B cell (primary cell): Measurements from ENCODE around the gene SLCO3A1. TPM values are rescaled to one million over a fixed set of nuclear protein-coding genes. Genes with fewer than 3 reads are reported as not detected.

Source experiments
- ATAC-seq: fragments of 200-7000 bp; cut with Tn5 transposase; one replicate; pipeline ENCODE4 v1.10.0; 2021; ENCODE audit warnings: low read depth, mild to moderate bottlenecking, moderate number of reproducible peaks, moderate library complexity
- CTCF ChIA-PET: fragments of 350-600 bp; sonication (Branson Sonifier 250); formaldehyde crosslinking; loops from one replicate; lab custom pipeline; 2021; ENCODE audit warnings: antibody characterized with exemption, inconsistent platforms; lab: Charles Lee
- POLR2A ChIA-PET: fragments of 350-600 bp; sonication (Branson Sonifier 250); formaldehyde crosslinking; loops from one replicate; lab custom pipeline; 2021; ENCODE audit warnings: antibody characterized with exemption; lab: Charles Lee
- DNase-seq: peaks from one replicate; pipeline ENCODE4 v3.0.0; 2013
- H2AFZ ChIP-seq: 2 replicates; pipeline ENCODE4 v1.6.1; 2012; ENCODE audit warnings: mild to moderate bottlenecking, low read depth, low read length; ENCODE audit not compliant: insufficient read depth, poor library complexity, severe bottlenecking
- H3K27ac ChIP-seq, 2 donors: 1 replicate in 1 of 2; 2 replicates in 1 of 2; pipeline ENCODE4 v1.5.1; 2012 to 2013; ENCODE audit warnings: low read length in 2 of 2, mild to moderate bottlenecking in 2 of 2, moderate library complexity in 1 of 2
- H3K27me3 ChIP-seq, 4 experiments: fragments of 200-600 bp in 1 of 4; sonication (generic) in 1 of 4; replicated peaks in 1 of 4; 1 replicate in 2 of 4; 2 replicates in 2 of 4; pipeline versions ENCODE4 v1.6.1 to v1.7.0; 2013 to 2016; ENCODE audit warnings: low read length in 3 of 4, mild to moderate bottlenecking in 2 of 4, mixed read lengths in 1 of 4, moderate library complexity in 1 of 4; ENCODE audit not compliant: insufficient read depth in 4 of 4, control insufficient read depth in 3 of 4; ENCODE audit errors: control extremely low read depth in 1 of 4
- H3K36me3 ChIP-seq, 2 experiments: replicated peaks in 1 of 2; 1 replicate in 1 of 2; 2 replicates in 1 of 2; pipeline versions ENCODE4 v1.6.1 to v1.7.1; 2013; ENCODE audit warnings: low read length in 1 of 2; ENCODE audit not compliant: insufficient read depth in 2 of 2, control insufficient read depth in 1 of 2; ENCODE audit errors: control extremely low read depth in 1 of 2, extremely low read depth in 1 of 2
- H3K4me1 ChIP-seq, 2 donors: fragments of 200-600 bp in 1 of 2; sonication (generic) in 1 of 2; 1 replicate in 1 of 2; 2 replicates in 1 of 2; pipeline versions ENCODE4 v1.5.1 to v1.6.1; 2013 to 2017; ENCODE audit warnings: low read length in 2 of 2; ENCODE audit not compliant: control insufficient read depth in 2 of 2, insufficient read depth in 2 of 2
- H3K4me2 ChIP-seq: replicated peaks from 2 replicates; pipeline ENCODE3; 2012; ENCODE audit warnings: mild to moderate bottlenecking, low read depth, low read length; ENCODE audit not compliant: poor library complexity, severe bottlenecking
- H3K4me3 ChIP-seq, 5 experiments: fragments of 200-600 bp in 1 of 5; sonication (generic) in 1 of 5; 1 replicate in 3 of 5; 2 replicates in 2 of 5; pipeline versions ENCODE4 v1.5.1 to v1.7.0; 2011 to 2016; ENCODE audit warnings: low read length in 4 of 5, mild to moderate bottlenecking in 4 of 5, low read depth in 2 of 5, control low read depth in 1 of 5, moderate library complexity in 1 of 5; ENCODE audit not compliant: insufficient read depth in 1 of 5; ENCODE audit errors: control extremely low read depth in 1 of 5, extremely low read depth in 1 of 5
- H3K79me2 ChIP-seq: fragments of 200-600 bp; sonication (generic); one replicate; pipeline ENCODE4 v1.6.0; 2016; ENCODE audit warnings: low read length; ENCODE audit not compliant: control insufficient read depth, insufficient read depth
- H3K9ac ChIP-seq: fragments of 200-600 bp; sonication (generic); 2 replicates; pipeline ENCODE4 v1.6.1; 2017; ENCODE audit warnings: mild to moderate bottlenecking, low read length, moderate library complexity
- H3K9me3 ChIP-seq, 3 donors: one replicate each; pipeline versions ENCODE4 v1.6.1 to v1.7.1; 2013; ENCODE audit warnings: low read length in 2 of 3; ENCODE audit not compliant: control insufficient read depth in 2 of 3, insufficient read depth in 1 of 3; ENCODE audit errors: control extremely low read depth in 1 of 3
- H4K20me1 ChIP-seq: 2 replicates; pipeline ENCODE4 v1.6.0; 2012; ENCODE audit warnings: mild to moderate bottlenecking, low read length; ENCODE audit not compliant: insufficient read depth, control insufficient read depth, poor library complexity, severe bottlenecking
- H3K27ac Mint-ChIP-seq: one replicate; pipeline ENCODE4 v1.8.0; 2021; ENCODE audit warnings: mixed read lengths
- H3K27me3 Mint-ChIP-seq: one replicate; pipeline ENCODE4 v1.8.0; 2021; ENCODE audit warnings: mixed read lengths
- H3K4me1 Mint-ChIP-seq: one replicate; pipeline ENCODE4 v1.8.0; 2021; ENCODE audit warnings: mixed read lengths
- H3K4me3 Mint-ChIP-seq: one replicate; pipeline ENCODE4 v1.8.0; 2021; ENCODE audit warnings: mixed read lengths
- H3K9me3 Mint-ChIP-seq: one replicate; pipeline ENCODE4 v1.8.0; 2022; ENCODE audit warnings: mixed read lengths; ENCODE audit not compliant: insufficient read depth
- EZH2 ChIP-seq: IDR thresholded peaks from 2 replicates; pipeline ENCODE4 v1.6.1; 2012; ENCODE audit warnings: borderline replicate concordance, low read depth, mild to moderate bottlenecking, moderate library complexity, low read length; ENCODE audit not compliant: insufficient read depth, poor library complexity, severe bottlenecking
- WGBS: methylation state at CpG from one replicate; pipeline ENCODE4 v1.1.5; 2013; ENCODE audit warnings: missing lambda C conversion rate; ENCODE audit not compliant: insufficient coverage; 5-methylcytosine and 5-hydroxymethylcytosine counted together
- intact Hi-C: fragments of 100-400 bp; cut with micrococcal nuclease; formaldehyde crosslinking; loops from one replicate; pipeline ENCODE4 v1.10.0; 2022
- polyA plus RNA-seq: library from polyadenylated mRNA; depleted of rRNA; stranded (reverse); fragments of >200 nt; gene quantifications from 2 replicates; pipeline ENCODE4 v1.2.3, GENCODE V29; 2012
- total RNA-seq, 2 donors: library from RNA; stranded (reverse); fragments of 120-200 nt in 1 of 2; gene quantifications; 1 replicate in 1 of 2; 2 replicates in 1 of 2; pipeline versions ENCODE4 v1.2.3 to v1.2.4, GENCODE V29; 2013 to 2022
- TF ChIP-seq, protein P1 (sequence below): fragments of 200-600 bp; IDR thresholded peaks from one replicate; pipeline ENCODE4 v1.8.0; 2022; ENCODE audit warnings: antibody characterized with exemption, mild to moderate bottlenecking

The SLCO3A1 gene
- total and polyA plus RNA-seq, 2 donors (not counting 1 experiment from before 2014, with no cell fraction given), result 0.99 to 2.3 TPM

DNA sequence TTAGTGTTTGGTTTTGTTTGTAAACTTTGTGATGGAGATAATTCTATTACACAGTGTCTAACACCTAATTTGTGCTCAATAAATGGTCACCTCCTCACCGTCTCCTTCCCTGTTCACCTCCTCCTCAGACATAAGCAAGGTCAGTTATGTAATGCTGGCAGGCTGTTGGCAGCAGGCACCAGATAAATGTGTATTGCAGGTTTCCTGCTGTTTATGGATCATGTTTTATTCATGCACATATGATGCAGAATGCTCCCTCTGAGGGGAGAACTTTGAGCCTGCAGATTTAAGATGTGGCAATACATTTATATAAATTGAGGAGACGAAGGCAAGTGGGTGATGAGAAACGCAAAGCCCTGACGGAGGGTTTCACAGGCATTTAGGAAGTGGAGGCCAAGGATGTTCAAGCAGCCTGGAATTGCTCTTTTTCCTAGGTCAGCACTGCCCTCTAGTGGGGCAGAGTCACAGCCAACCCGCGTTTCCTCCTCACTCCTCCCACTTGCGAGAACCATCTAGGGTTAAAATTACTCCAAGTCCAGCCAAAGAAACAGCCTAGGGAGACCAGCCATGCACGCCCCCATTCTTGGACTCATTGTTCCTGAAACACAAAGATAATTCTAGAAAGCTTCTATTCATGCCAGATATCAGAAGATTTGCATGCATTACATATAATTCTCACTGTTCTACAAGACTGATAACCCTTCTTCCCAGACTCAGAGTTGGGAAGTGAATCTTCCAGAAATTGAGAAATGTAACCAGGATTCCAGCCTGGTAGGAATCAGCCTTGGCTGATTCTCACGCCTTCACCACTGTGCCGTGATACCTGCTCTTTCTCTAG is 228.7 kb downstream of the SLCO3A1 start:
- ChIA-PET POLR2A (no interaction called here), CTCF (interaction anchor here (0.8 to 1.4 kb wide), 2 partner anchors 9 to 779 kb away, joined by 3 to 6 read pairs; no protein-coding TSS in a partner anchor)
- Histone ChIP-seq H3K4me1 (no peaks in the 10 kb centered on the region), H3K9me3 (no peaks in the 10 kb centered on the region), H2AFZ (no peak overlapping the region), H3K4me3 (no peak overlapping the region), H3K9ac (no peak overlapping the region), H3K79me2 (no peaks in the 10 kb centered on the region), H4K20me1 (no peaks in the 10 kb centered on the region), H3K4me2 (no peak overlapping the region), H3K27ac (no peak overlapping the region), H3K36me3 (no peaks in the 10 kb centered on the region), H3K27me3 (peaks cover 0 to 3% (median 0%) of the 10 kb centered on the region in 4 experiments)
- WGBS, result 29% methylated on average over 9 of the region's 10 CpGs
- Mint-ChIP-seq H3K9me3 (no peaks in the 10 kb centered on the region), H3K27me3 (no peaks in the 10 kb centered on the region), H3K4me3 (no peak overlapping the region), H3K27ac (no peak overlapping the region), H3K4me1 (no peaks in the 10 kb centered on the region)
- intact Hi-C loops, result no loop called here
- ATAC-seq, result no peak
- TF ChIP-seq EZH2, result no peak
- TF ChIP-seq, protein P1, sequence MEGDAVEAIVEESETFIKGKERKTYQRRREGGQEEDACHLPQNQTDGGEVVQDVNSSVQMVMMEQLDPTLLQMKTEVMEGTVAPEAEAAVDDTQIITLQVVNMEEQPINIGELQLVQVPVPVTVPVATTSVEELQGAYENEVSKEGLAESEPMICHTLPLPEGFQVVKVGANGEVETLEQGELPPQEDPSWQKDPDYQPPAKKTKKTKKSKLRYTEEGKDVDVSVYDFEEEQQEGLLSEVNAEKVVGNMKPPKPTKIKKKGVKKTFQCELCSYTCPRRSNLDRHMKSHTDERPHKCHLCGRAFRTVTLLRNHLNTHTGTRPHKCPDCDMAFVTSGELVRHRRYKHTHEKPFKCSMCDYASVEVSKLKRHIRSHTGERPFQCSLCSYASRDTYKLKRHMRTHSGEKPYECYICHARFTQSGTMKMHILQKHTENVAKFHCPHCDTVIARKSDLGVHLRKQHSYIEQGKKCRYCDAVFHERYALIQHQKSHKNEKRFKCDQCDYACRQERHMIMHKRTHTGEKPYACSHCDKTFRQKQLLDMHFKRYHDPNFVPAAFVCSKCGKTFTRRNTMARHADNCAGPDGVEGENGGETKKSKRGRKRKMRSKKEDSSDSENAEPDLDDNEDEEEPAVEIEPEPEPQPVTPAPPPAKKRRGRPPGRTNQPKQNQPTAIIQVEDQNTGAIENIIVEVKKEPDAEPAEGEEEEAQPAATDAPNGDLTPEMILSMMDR, result peak; percentile 42
- no peak for DNase-seq

DNA sequence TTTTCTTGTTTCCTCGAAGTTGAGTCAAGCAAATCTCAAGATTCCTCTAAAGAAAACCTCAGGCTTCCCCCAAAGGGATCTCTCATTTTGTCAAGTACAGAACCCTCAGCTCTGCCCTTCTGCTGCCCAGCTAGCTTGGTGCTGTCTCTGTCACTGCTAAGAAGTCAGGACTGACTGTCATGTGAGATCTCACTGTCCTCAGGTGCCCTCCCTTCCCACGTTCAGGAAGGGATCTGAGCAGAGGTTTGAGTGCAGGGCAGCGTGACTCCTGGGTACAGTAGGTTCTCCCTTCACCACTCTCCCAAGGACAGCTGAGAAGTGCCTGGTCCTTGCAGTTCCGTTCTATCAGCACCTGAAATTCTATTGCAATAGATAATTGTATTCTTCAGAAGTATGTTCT is 229.7 kb downstream of the SLCO3A1 start:
- Histone ChIP-seq H3K36me3 (no peaks in the 10 kb centered on the region), H2AFZ (no peak overlapping the region), H3K27ac (no peak overlapping the region), H3K27me3 (peaks cover 0 to 3% (median 0%) of the 10 kb centered on the region in 4 experiments), H3K4me1 (no peaks in the 10 kb centered on the region), H3K9me3 (no peaks in the 10 kb centered on the region), H3K79me2 (no peaks in the 10 kb centered on the region), H3K4me2 (no peak overlapping the region), H3K9ac (no peak overlapping the region), H4K20me1 (no peaks in the 10 kb centered on the region), H3K4me3 (no peak overlapping the region)
- Mint-ChIP-seq H3K9me3 (no peaks in the 10 kb centered on the region), H3K4me1 (no peaks in the 10 kb centered on the region), H3K27me3 (no peaks in the 10 kb centered on the region), H3K4me3 (no peak overlapping the region), H3K27ac (no peak overlapping the region)
- intact Hi-C loops, result no loop called here
- 100% methylated on average over 1 of the region's 4 CpGs for WGBS
- POLR2A ChIA-PET, result no interaction called here
- ATAC-seq (no peak), DNase-seq (no peak)
- TF ChIP-seq, protein P1, result no peak
- no peak for TF ChIP-seq EZH2
- CTCF ChIA-PET, result interaction anchor here (0.8 to 1.4 kb wide), 3 partner anchors 8 to 780 kb away, joined by 3 to 6 read pairs (median 4); no protein-coding TSS in a partner anchor
